Aorta (tissue), 5 donors: ENCODE results near the gene WDR5. TPM values are rescaled to one million over a fixed set of nuclear protein-coding genes. Genes with fewer than 3 reads are reported as not detected.

ENCODE experiments used
- ATAC-seq: fragments of 200-7000 bp; cut with Tn5 transposase; one replicate; pipeline ENCODE4 v1.9.1; 2022; ENCODE audit warnings: moderate library complexity; ENCODE audit not compliant: low FRiP score
- DNase-seq, 2 donors: peaks; one replicate each; pipeline ENCODE4 v3.0.0-alpha.2; 2020
- H3K27ac ChIP-seq, 2 donors: one replicate each; pipeline ENCODE4 v1.5.1; 2013; ENCODE audit warnings: low read length in 2 of 2, mild to moderate bottlenecking in 2 of 2, moderate library complexity in 2 of 2, control low read depth in 1 of 2, inconsistent platforms in 1 of 2, low read depth in 1 of 2
- H3K27me3 ChIP-seq, 2 donors: one replicate each; pipeline ENCODE4 v1.6.1; 2013; ENCODE audit warnings: control low read depth in 1 of 2, low read length in 1 of 2, mild to moderate bottlenecking in 1 of 2, moderate library complexity in 1 of 2; ENCODE audit not compliant: insufficient read depth in 2 of 2, control insufficient read depth in 1 of 2
- H3K36me3 ChIP-seq, 2 donors: one replicate each; pipeline ENCODE4 v1.6.1; 2013; ENCODE audit warnings: control low read depth in 1 of 2, low read length in 1 of 2, mild to moderate bottlenecking in 1 of 2; ENCODE audit not compliant: insufficient read depth in 2 of 2, control insufficient read depth in 1 of 2
- H3K4me1 ChIP-seq, 2 donors: one replicate each; pipeline ENCODE4 v1.6.1; 2013; ENCODE audit warnings: low read length in 2 of 2, control low read depth in 1 of 2, mild to moderate bottlenecking in 1 of 2, moderate library complexity in 1 of 2; ENCODE audit not compliant: insufficient read depth in 2 of 2, control insufficient read depth in 1 of 2
- H3K4me3 ChIP-seq, 2 donors: one replicate each; pipeline ENCODE4 v1.5.1; 2013; ENCODE audit warnings: low read length in 2 of 2, control low read depth in 1 of 2, mild to moderate bottlenecking in 1 of 2
- H3K9me3 ChIP-seq: one replicate; pipeline ENCODE4 v1.6.1; 2013; ENCODE audit warnings: mild to moderate bottlenecking, low read length; ENCODE audit not compliant: control insufficient read depth
- WGBS, 2 donors: extraction: QIAGEN DNeasy Blood & Tissue Kit; methylation state at CpG; one replicate each; pipeline ENCODE4 v1.1.7; 2013; 5-methylcytosine and 5-hydroxymethylcytosine counted together
- intact Hi-C, 2 donors: fragments of 100-400 bp; cut with DNase I; formaldehyde crosslinking; loops; one replicate each; pipeline versions ENCODE4 v1.14.2 to v1.15.0; 2022
- polyA plus RNA-seq, 2 donors: library from polyadenylated mRNA; stranded (reverse); fragments of 200-250 nt; gene quantifications; one replicate each; pipeline ENCODE4 v1.2.3, GENCODE V29; 2013
- total RNA-seq, 2 donors: library from RNA; stranded (reverse); fragmentation: NEBNext Ultra II Directional; extraction: Animal tissue kit (Norgen Biotek cat#: 25700); gene quantifications; one replicate each; pipeline ENCODE4 v1.2.1, GENCODE V29; 2021
- donor health status: healthy with polysubstance abuse.
- donor health status: Bipolar disorder and iron deficiency.
- donor health status: DM: no; HTN: no; CAD: no.
- donor health status: DM: no; HTN: no; CAD: no.
- donor health status: DM: yes; HTN: yes; CAD: no.

Gene WDR5
- total and polyA plus RNA-seq, 4 donors: 11.5 to 25.1 (median 15.2) TPM

- Histone ChIP-seq H3K4me3 (no peak overlapping the region), H3K27ac (no peak overlapping the region), H3K9me3 (no peaks in the 10 kb centered on the region), H3K4me1 (no peaks in the 10 kb centered on the region), H3K36me3 (no peaks in the 10 kb centered on the region), H3K27me3 (no peaks in the 10 kb centered on the region)
- peak; percentile 42 to 74 for DNase-seq
- 88 to 89% methylated on average over 44 to 46 of the region's 46 CpGs for WGBS, 2 donors
- intact Hi-C loops: loop anchor here in 1 of 2 donors (5.0 kb wide), 1 partner anchor 109 kb away; no protein-coding TSS in a partner anchor
- ATAC-seq: no peak
Measured at GRCh38 chr9:134173127-134174072, 37.5 kb downstream of the WDR5 start.

GRCh38 chr9:134174073-134174449 lies 38.2 kb downstream of the WDR5 start:
- intact Hi-C loops: loop anchor here in 1 of 2 donors (5.0 kb wide), 1 partner anchor 108 kb away; no protein-coding TSS in a partner anchor
- Histone ChIP-seq H3K4me1 (no peaks in the 10 kb centered on the region), H3K27me3 (no peaks in the 10 kb centered on the region), H3K27ac (no peak overlapping the region), H3K9me3 (no peaks in the 10 kb centered on the region), H3K36me3 (no peaks in the 10 kb centered on the region), H3K4me3 (no peak overlapping the region)
- WGBS, 2 donors: 55 to 57% methylated on average over 9 of the region's 9 CpGs
- ATAC-seq: no peak
- DNase-seq: peak in 1 of 2 donors; percentile 73

DNA sequence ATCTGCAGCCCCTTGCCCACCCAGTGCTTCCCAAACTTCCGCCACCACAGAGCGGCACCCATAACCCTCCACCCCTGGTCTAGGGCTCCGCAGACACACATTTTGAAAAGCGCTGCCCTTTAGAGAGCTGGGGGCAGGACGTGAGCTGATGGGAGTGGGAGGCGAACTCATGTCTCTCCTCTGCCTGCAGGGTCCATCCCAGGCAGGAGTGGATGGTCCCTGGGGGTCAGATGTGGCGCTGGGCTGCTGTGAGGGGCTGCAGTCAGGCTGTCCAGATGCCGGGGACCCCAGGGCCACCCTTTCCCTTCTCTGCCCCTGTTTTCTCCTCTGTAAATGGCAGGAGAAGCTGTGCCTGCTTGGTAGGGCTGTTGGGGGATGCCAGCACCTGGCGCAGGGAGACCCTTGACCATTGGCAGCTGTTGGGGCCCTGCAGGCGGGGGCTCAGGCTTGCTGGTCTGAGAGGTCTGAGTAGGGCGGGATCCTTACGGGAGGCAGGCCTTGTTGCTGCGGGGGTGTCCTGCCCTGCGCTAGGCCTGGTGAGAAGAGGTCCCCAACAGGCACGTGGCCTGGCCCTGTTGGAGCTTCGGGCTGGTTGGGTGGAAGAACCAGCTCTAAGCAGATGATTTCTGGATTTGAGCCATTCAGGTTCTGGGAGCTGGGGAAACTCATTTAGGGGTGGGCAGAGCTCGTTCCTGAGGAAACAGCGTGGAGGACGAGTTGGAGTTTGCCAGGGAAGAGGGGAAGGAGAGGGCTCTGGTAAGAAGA lies 38.8 kb downstream of the WDR5 start:
- H3K9me3 ChIP-seq: no peaks in the 10 kb centered on the region
- 79 to 81% methylated on average over 19 of the region's 19 CpGs for WGBS, 2 donors
- ATAC-seq (no peak), DNase-seq (no peak)
- H3K4me3 ChIP-seq: no peak overlapping the region
- no peaks in the 10 kb centered on the region for H3K4me1 ChIP-seq
- H3K27me3 ChIP-seq: no peaks in the 10 kb centered on the region
- H3K36me3 ChIP-seq: no peaks in the 10 kb centered on the region
- intact Hi-C loops: loop anchor here in 1 of 2 donors (5.0 kb wide), 1 partner anchor 108 kb away; no protein-coding TSS in a partner anchor
- no peak overlapping the region for H3K27ac ChIP-seq

- no peaks in the 10 kb centered on the region for H3K27me3 ChIP-seq
- H3K27ac ChIP-seq: no peak overlapping the region
- no peak overlapping the region for H3K4me3 ChIP-seq
- no peaks in the 10 kb centered on the region for H3K4me1 ChIP-seq
- no peaks in the 10 kb centered on the region for H3K9me3 ChIP-seq
- no peaks in the 10 kb centered on the region for H3K36me3 ChIP-seq
- DNase-seq (peak in 1 of 2 donors; percentile 45), ATAC-seq (no peak)
- intact Hi-C loops: no loop called here
- WGBS, 2 donors: 50 to 57% methylated on average over 9 to 20 of the region's 20 CpGs
Measured at GRCh38 chr9:134175291-134175807, 39.5 kb downstream of the WDR5 start.

GRCh38 chr9:134175808-134176598 lies 40.1 kb downstream of the WDR5 start:
- DNase-seq: peak; percentile 36 to 62
- H3K36me3 ChIP-seq: no peaks in the 10 kb centered on the region
- no peak for ATAC-seq
- H3K4me3 ChIP-seq: no peak overlapping the region
- H3K9me3 ChIP-seq: no peaks in the 10 kb centered on the region
- H3K27ac ChIP-seq: no peak overlapping the region
- no peaks in the 10 kb centered on the region for H3K4me1 ChIP-seq
- H3K27me3 ChIP-seq: no peaks in the 10 kb centered on the region
- 29 to 35% methylated on average over 35 of the region's 35 CpGs for WGBS, 2 donors
- intact Hi-C loops: no loop called here

DNA sequence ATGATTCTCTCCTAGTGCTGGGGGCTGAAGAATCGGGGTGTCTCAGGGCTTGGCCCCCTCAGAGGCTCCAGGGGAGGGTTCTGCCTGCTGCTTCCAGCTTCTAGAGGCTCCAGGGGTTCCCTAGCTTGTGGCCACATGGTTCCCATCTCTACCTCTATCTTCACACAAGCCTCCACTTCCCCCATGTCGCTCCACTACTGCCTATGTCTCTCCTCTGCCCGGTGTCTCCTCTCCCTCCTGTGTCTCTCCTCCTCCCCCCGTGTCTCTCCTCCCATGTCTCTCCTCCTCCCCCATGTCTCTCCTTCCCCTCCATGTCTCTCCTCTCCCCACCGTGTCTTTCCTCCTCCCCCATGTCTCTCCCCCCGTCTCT lies 40.7 kb downstream of the WDR5 start:
- intact Hi-C loops: no loop called here
- no peak overlapping the region for H3K4me3 ChIP-seq
- no peaks in the 10 kb centered on the region for H3K9me3 ChIP-seq
- no peaks in the 10 kb centered on the region for H3K36me3 ChIP-seq
- DNase-seq: peak in 1 of 2 donors; percentile 4
- no peak for ATAC-seq
- no peaks in the 10 kb centered on the region for H3K4me1 ChIP-seq
- no peaks in the 10 kb centered on the region for H3K27me3 ChIP-seq
- H3K27ac ChIP-seq: no peak overlapping the region
- WGBS, 2 donors: 49 to 50% methylated on average over 6 of the region's 6 CpGs

GRCh38 chr9:134177186-134177585 lies 41.3 kb downstream of the WDR5 start:
- H3K27me3 ChIP-seq: no peaks in the 10 kb centered on the region

More at GRCh38 chr9:134177186-134177585, 41.3 kb downstream of the WDR5 start:
- H3K36me3 ChIP-seq: no peaks in the 10 kb centered on the region
- ATAC-seq (no peak), DNase-seq (no peak)
- no peak overlapping the region for H3K4me3 ChIP-seq
- intact Hi-C loops: no loop called here
- 60 to 61% methylated on average over 12 to 17 of the region's 17 CpGs for WGBS, 2 donors
- H3K9me3 ChIP-seq: no peaks in the 10 kb centered on the region
- no peaks in the 10 kb centered on the region for H3K4me1 ChIP-seq
- no peak overlapping the region for H3K27ac ChIP-seq
